ENCODE data around the gene SYF2.

SYF2 gene

DNA sequence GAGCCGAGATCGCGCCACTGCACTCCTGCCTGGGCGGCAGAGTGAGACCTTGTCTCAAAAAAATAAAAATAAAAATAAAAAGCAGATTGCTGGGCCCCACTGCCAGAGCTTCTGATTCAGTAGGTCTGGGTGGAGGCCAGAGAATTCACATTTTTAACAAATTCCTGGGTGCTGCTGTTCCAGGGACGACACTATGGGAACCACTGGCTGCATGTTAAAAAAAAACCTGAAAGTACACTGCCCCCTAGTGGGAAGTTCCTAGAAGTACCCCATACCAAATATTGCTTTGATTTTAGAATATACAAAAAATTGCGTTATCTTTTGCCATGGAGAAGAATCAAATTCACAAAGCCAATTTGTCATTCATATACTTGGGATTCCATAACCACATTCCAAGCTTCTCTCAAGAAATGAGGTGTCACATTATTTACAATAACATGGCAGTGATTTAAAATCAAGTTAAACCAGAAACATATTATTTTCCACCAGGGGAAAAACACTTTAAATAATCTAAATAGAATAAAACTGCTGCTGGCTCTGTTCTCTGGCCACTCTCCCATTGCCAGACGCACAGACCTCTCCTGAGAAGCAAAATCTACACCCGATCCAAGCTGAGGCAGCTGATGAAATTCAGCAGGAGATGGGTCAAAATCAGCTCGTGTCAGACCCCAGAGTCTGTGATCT, 27.4 kb downstream of the SYF2 start:
- H3K27ac ChIP-seq = no peak overlapping the region
- TF ChIP-seq, protein P1, sequence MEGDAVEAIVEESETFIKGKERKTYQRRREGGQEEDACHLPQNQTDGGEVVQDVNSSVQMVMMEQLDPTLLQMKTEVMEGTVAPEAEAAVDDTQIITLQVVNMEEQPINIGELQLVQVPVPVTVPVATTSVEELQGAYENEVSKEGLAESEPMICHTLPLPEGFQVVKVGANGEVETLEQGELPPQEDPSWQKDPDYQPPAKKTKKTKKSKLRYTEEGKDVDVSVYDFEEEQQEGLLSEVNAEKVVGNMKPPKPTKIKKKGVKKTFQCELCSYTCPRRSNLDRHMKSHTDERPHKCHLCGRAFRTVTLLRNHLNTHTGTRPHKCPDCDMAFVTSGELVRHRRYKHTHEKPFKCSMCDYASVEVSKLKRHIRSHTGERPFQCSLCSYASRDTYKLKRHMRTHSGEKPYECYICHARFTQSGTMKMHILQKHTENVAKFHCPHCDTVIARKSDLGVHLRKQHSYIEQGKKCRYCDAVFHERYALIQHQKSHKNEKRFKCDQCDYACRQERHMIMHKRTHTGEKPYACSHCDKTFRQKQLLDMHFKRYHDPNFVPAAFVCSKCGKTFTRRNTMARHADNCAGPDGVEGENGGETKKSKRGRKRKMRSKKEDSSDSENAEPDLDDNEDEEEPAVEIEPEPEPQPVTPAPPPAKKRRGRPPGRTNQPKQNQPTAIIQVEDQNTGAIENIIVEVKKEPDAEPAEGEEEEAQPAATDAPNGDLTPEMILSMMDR (conservative IDR thresholded peaks at IDR 0.05) = peak; percentile 81

DNA sequence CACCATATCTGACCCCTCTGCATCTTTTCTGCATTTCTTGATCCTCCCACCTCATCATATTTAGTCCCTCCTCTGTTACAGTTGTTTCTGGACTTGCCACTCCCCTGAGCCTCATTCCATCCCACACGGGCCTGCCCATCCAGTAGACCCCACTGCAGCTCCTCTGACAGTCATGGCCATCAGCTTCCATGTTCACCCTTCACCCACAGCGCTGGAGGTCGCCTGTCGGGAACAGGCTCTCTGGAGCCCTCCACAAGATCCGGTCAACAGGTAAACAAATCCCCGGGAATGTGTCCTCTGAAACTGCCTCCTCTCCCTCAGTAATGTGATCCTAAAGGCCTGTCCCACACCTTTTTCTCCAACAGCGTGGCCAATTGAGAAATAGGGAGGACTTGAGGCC, 31.3 kb downstream of the SYF2 start:
- TF ChIP-seq, protein P1 (conservative IDR thresholded peaks at IDR 0.05) = no peak
- no peak overlapping the region for H3K27ac ChIP-seq

DNA sequence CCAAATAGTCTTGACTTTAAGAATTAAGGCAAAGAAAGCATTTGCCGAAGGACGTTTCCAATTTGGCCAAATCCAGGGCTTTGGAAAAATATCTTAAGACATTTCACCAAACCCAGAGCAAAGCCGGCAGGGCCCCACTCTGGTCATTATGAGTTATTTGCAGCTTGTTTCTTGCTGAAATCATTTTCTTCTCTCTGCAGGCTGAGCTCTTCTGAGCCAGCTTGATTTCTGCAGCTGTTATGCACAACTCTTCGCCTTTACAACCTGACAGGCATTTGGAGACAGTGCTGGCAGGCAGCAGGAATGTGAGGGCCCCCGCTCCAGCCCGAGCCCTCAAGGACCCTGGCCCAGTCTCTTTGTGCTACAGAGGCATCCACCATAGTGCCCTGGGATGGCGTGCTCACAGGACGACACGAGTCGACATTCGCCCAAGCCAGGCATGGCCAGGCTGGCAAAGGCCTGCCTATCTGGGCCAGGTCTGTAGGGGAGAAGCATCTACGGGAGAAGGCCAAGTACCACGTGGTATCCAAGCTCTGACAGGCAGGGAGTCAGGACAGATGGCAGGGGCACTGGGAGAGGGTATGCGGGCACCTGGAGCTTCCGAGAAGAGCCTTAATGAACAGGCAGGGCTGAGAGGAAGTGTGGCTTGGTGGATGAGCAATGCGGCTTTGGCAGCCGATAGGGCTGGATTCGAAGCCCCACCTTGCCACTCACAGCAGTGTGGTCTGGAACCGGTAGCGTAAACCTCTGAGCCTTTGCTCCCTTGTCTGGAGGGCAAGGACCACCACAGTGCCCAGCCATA, 32.3 kb downstream of the SYF2 start:
- peak overlapping the region; percentile 88 for H3K27ac ChIP-seq
- TF ChIP-seq, protein P1 (conservative IDR thresholded peaks at IDR 0.05) = no peak

DNA sequence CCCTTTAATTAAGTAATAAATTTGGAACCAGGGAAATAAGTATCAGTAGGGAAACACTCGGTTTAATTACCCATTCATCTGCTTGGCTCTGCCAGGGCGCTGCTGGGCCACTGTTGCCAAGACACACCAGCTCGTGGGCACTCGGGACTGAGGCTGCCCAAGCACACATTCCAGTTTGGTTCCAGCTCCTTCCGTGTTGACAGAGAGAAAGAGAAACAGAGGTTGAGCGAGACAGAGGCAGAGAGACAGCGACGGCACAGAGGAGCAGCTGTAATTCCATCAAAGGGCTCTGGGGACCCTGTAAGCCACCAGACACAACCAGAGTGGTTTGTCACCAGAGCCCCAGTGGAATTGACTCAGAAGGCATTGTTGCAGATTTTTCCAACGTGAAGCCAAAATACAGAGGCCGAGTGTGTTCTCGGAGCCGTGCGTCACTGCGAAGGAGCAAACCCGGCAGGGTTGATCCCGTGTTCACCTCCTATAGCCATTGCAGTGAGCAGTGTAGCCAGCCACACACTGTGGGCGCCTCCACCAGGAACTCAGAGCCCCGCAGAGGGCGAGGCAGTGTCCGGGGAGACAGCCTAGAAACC, 33.5 kb downstream of the SYF2 start:
- TF ChIP-seq, protein P1 (conservative IDR thresholded peaks at IDR 0.05) = peak; percentile 44
- peak overlapping the region; percentile 88 for H3K27ac ChIP-seq

DNA sequence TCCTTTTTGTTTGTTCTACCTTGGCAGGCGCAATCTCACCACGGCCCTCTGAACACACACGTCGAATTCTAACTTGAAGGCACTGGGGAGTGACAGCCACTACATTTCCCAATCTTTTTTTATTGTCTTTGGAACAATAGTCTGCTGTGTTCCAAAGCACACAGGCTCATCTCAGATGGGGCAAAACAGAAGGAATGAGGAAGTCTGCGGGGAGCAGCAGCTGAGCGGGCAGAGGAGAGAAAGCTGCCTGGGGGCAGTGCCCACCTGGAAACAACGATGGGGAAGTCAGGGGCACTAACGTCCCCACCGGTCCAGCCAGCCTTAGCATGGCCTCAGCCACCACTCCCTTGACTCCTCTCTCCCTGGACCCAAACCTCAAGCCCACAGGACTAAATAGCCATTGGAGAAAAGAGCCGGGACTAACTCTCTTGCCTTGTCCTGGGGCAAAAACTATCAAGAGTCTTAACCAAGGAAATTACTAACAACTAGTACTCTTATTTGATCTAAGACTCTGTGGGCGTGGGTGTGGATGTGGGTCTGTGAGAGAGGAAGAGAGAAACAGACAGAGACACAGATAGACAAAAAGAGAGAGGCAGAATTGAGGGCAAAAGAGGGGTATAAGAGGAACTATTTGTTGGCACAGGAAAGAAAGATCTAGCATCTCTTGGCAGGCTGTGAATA, 34.2 kb downstream of the SYF2 start:
- H3K27ac ChIP-seq = peak overlapping the region; percentile 88
- TF ChIP-seq, protein P1 (conservative IDR thresholded peaks at IDR 0.05) = no peak

DNA sequence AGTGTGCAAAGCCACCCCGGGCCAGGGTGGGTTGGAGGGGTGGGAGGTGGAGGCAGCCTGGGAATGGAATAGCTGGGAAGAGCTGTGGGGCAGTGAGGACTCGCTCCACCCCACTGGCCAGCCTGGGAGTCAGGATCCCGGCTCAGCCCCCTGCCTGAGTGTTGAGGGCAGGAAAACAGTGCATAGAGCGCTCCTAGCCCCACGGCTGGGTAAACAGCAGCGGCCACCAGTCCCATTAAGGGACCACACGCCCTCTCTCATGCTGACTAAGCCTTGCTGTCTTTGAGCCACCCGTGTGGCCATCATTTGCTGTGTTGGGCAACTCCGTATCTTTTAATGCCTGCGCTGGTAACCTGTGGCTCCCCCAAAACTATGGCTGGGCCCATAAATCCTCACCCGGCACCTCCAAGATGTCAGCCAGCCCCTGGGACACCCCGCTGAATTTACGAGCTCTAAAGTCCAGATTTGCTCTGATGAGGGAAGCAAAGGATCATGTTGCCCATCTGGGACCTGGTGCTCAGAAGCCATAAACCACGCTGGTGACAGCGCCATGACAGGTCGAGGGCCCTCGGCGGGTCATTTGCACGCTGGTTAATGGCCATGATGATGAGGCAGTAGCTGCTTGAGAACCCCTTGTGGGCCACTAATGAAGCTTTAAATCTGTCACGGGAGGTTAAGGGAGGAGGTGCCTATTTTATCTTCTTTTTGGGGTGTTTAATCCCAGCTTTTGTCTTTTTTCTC, 34.9 kb downstream of the SYF2 start:
- TF ChIP-seq, protein P1 (conservative IDR thresholded peaks at IDR 0.05) = no peak
- peak overlapping the region; percentile 88 for H3K27ac ChIP-seq

Data from VCaP (cell line).